Vagina (tissue), 2 donors: ENCODE measurements around the gene EVA1C.

Source experiments
- CTCF ChIP-seq, 3 experiments: fragments of 450-650 bp in 2 of 3; fragments of 200-600 bp in 1 of 3; sonication (generic) in 1 of 3; IDR thresholded peaks; one replicate each; pipeline ENCODE4 v1.5.1; 2017 to 2019; ENCODE audit warnings: antibody characterized with exemption in 3 of 3, mild to moderate bottlenecking in 2 of 3, moderate library complexity in 2 of 3
- POLR2A ChIP-seq, 2 donors: fragments of 450-650 bp; IDR thresholded peaks; one replicate each; pipeline ENCODE4 v1.6.1; 2017; ENCODE audit warnings: antibody characterized with exemption in 2 of 2, mild to moderate bottlenecking in 2 of 2, moderate library complexity in 2 of 2
- POLR2AphosphoS5 ChIP-seq, 2 donors: sonication (generic); formaldehyde crosslinking; IDR thresholded peaks; one replicate each; pipeline ENCODE4 v1.9.0; 2017; ENCODE audit warnings: antibody characterized with exemption in 2 of 2, mild to moderate bottlenecking in 2 of 2, low read depth in 1 of 2; ENCODE audit not compliant: insufficient read depth in 1 of 2

- no peak for TF ChIP-seq CTCF (IDR thresholded peaks at IDR 0.05)
- no peak for TF ChIP-seq POLR2A (IDR thresholded peaks at IDR 0.05)
- TF ChIP-seq POLR2AphosphoS5 (IDR thresholded peaks at IDR 0.05; ENCODE audit: insufficient read depth in 1 of 2, low read depth in 1 of 2) = no peak
These were observed 43.0 kb downstream of the EVA1C start for GRCh38 chr21:32455548-32455947.
